Left cardiac atrium (tissue), 4 donors: ENCODE results near the gene REPIN1. TPM values are rescaled to one million over a fixed set of nuclear protein-coding genes. Genes with fewer than 3 reads are reported as not detected.

ENCODE experiments used
- ATAC-seq, 2 donors: fragments of 200-7000 bp; cut with Tn5 transposase; one replicate each; pipeline ENCODE4 v1.9.1; 2020; ENCODE audit warnings: mild to moderate bottlenecking in 2 of 2, moderate library complexity in 2 of 2
- DNase-seq: peaks from one replicate; pipeline ENCODE4 v3.0.0-alpha.2; 2020
- intact Hi-C, 2 donors: fragments of 100-400 bp; cut with DNase I; formaldehyde crosslinking; loops; one replicate each; pipeline versions ENCODE4 v1.14.1 to v1.15.1; 2022 to 2023
- total RNA-seq, 2 donors: library from RNA; stranded (reverse); fragmentation: NEBNext Ultra II Directional; extraction: Animal tissue kit (Norgen Biotek cat#: 25700); gene quantifications; one replicate each; pipeline ENCODE4 v1.2.1, GENCODE V29; 2021
- donor health status: DM: no; HTN: yes; CAD: no.
- donor health status: DM: no; HTN: yes; CAD: no; lungs with severe emphysema.
- donor health status: DM: yes; HTN: yes; CAD: no.
- donor health status: Dilated cardiomyopathy.

The REPIN1 gene
- total RNA-seq, 2 donors from 2014 or later, result 100 to 108 TPM

GRCh38 chr7:150371131-150371995, 2.7 kb downstream of the REPIN1 start:
- ATAC-seq (no peak), DNase-seq (no peak)
- intact Hi-C loops, result no loop called here

- intact Hi-C loops, result no loop called here
- DNase-seq (no peak), ATAC-seq (no peak)
Observed at GRCh38 chr7:150371996-150372270, 3.3 kb downstream of the REPIN1 start.

- intact Hi-C loops, result no loop called here
- no peak for ATAC-seq
- DNase-seq, result no peak
Observed at GRCh38 chr7:150372271-150373048, 3.8 kb downstream of the REPIN1 start.

- no peak for ATAC-seq
- intact Hi-C loops, result no loop called here
- DNase-seq, result no peak
Observed at GRCh38 chr7:150373049-150373801, 4.6 kb downstream of the REPIN1 start.

- intact Hi-C loops, result no loop called here
- ATAC-seq (no peak), DNase-seq (no peak)
Observed at GRCh38 chr7:150374026-150374425, 5.4 kb downstream of the REPIN1 start.

GRCh38 chr7:150374472-150374871, 5.8 kb downstream of the REPIN1 start:
- intact Hi-C loops, result no loop called here
- ATAC-seq (no peak), DNase-seq (no peak)

- intact Hi-C loops, result no loop called here
- no peak for DNase-seq
- ATAC-seq, result no peak
Observed at GRCh38 chr7:150375662-150376521, 7.3 kb downstream of the REPIN1 start.

- DNase-seq (no peak), ATAC-seq (no peak)
Observed at GRCh38 chr7:150376560-150376959, 7.9 kb downstream of the REPIN1 start.

GRCh38 chr7:150377196-150377595, 8.6 kb downstream of the REPIN1 start:
- intact Hi-C loops, result no loop called here
- no peak for ATAC-seq
- no peak for DNase-seq

More at GRCh38 chr7:150376560-150376959, 7.9 kb downstream of the REPIN1 start:
- intact Hi-C loops, result no loop called here

- DNase-seq, result no peak
- intact Hi-C loops, result no loop called here
- no peak for ATAC-seq
Observed at GRCh38 chr7:150377635-150378034, 9.0 kb downstream of the REPIN1 start.

- ATAC-seq, result peak; percentile 21 to 32
- DNase-seq, result peak; percentile 67
- intact Hi-C loops, result no loop called here
Observed at GRCh38 chr7:150378115-150378852, 9.7 kb downstream of the REPIN1 start.

- ATAC-seq, result peak; percentile 98
- intact Hi-C loops, result no loop called here
- peak; percentile 97 for DNase-seq
Observed at GRCh38 chr7:150378853-150379440, 10.3 kb downstream of the REPIN1 start, which contains the start of gene ZNF775. TSS of gene ZNF775 (plus strand) at chr7:150379330. CDS start at chr7:150388471, 9,141 bp downstream.

GRCh38 chr7:150379441-150380379, 11.1 kb downstream of the REPIN1 start:
- intact Hi-C loops, result no loop called here
- DNase-seq (no peak), ATAC-seq (peak; percentile 1 to 3)

- intact Hi-C loops, result no loop called here
- ATAC-seq (no peak), DNase-seq (no peak)
Observed at GRCh38 chr7:150380463-150380862, 11.8 kb downstream of the REPIN1 start.

GRCh38 chr7:150381096-150381495, 12.5 kb downstream of the REPIN1 start:
- no peak for ATAC-seq
- intact Hi-C loops, result no loop called here
- no peak for DNase-seq

- DNase-seq, result no peak
- intact Hi-C loops, result no loop called here
Observed at GRCh38 chr7:150381785-150382122, 13.1 kb downstream of the REPIN1 start.

More at GRCh38 chr7:150381785-150382122, 13.1 kb downstream of the REPIN1 start:
- no peak for ATAC-seq
